ENCODE data around the gene CMTM5. TPM values are rescaled to one million over a fixed set of nuclear protein-coding genes. Genes with fewer than 3 reads are reported as not detected.
A peak's percentile ranks its signal among the peaks of the same experiment; 100 is the strongest.
"Not testable (repeated sequence)": the region's sequence is repeated elsewhere in the genome, so short reads cannot be mapped to it uniquely, and the experiment has no call there.

The CMTM5 gene
- total RNA-seq, 1 donor from 2014 or later = 2.0 TPM

- H3K36me3 Mint-ChIP-seq (ENCODE audit: low read depth) = no peaks in the 10 kb centered on the region
- H3K27me3 Mint-ChIP-seq (ENCODE audit: low read depth) = no peaks in the 10 kb centered on the region
- H3K4me1 Mint-ChIP-seq = peaks cover 4% of the 10 kb centered on the region
- TF ChIP-seq CTCF (conservative IDR thresholded peaks at IDR 0.05) = no peak
- DNase-seq (ENCODE audit: low read depth, low spot score) = no peak
- H3K27ac Mint-ChIP-seq (ENCODE audit: unreplicated experiment) = peak overlapping the region; percentile 62
- H3K4me3 Mint-ChIP-seq = no peak overlapping the region
- H3K9me3 Mint-ChIP-seq = no peaks in the 10 kb centered on the region
These were observed 41.2 kb downstream of the CMTM5 start for GRCh38 chr14:23418021-23418420.

DNA sequence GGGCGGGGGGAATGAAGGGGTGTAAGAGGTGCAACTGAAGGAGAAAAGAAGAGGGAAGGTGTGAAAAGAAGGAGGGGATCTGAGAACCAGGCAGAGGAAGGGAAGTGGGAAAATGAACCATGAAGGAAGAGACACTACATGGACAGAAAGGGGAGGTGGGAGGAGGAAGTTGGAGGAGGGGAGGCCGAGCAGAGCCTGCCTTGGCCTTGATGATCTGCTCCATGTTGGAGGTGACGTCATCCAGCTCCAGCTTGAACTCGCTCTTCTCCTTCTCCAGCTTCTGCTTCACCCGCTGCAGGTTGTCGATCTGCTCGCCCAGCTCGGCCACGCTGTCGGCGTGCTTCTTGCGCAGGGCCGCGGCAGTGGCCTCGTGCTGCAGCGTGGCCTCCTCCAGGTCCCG, 42.8 kb downstream of the CMTM5 start:
- not testable (repeated sequence) for H3K27ac Mint-ChIP-seq (ENCODE audit: unreplicated experiment); DNase-seq (ENCODE audit: low read depth, low spot score); H3K36me3 Mint-ChIP-seq (ENCODE audit: low read depth); H3K4me3 Mint-ChIP-seq; H3K4me1 Mint-ChIP-seq; H3K27me3 Mint-ChIP-seq (ENCODE audit: low read depth); H3K9me3 Mint-ChIP-seq

DNA sequence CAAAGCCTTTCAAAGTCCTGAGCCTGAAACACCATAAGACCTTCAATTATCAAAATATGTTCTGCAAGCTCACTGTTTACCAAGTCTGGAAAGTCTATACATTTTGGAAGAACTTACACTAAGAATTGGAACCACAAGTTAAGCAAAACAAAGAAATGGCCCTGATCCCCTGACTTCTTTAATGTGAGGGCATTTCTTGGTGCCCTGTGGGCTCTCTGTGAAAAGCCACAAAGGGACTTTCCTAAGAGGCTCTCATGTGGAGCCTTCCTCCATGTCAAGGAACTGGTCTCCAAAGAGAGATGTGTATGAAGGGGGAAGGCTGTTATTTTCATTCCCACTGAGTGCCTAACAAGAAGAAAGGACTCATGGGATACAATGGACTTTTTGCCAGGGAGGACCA, 44.7 kb downstream of the CMTM5 start:
- Mint-ChIP-seq H3K27me3 (ENCODE audit: low read depth) (peaks cover 2% of the 10 kb centered on the region), H3K4me1 (peaks cover 4% of the 10 kb centered on the region), H3K9me3 (no peaks in the 10 kb centered on the region), H3K4me3 (no peak overlapping the region), H3K27ac (ENCODE audit: unreplicated experiment) (no peak overlapping the region), H3K36me3 (ENCODE audit: low read depth) (no peaks in the 10 kb centered on the region)
- no peak for TF ChIP-seq CTCF (conservative IDR thresholded peaks at IDR 0.05)
- no peak for DNase-seq (ENCODE audit: low read depth, low spot score)

DNA sequence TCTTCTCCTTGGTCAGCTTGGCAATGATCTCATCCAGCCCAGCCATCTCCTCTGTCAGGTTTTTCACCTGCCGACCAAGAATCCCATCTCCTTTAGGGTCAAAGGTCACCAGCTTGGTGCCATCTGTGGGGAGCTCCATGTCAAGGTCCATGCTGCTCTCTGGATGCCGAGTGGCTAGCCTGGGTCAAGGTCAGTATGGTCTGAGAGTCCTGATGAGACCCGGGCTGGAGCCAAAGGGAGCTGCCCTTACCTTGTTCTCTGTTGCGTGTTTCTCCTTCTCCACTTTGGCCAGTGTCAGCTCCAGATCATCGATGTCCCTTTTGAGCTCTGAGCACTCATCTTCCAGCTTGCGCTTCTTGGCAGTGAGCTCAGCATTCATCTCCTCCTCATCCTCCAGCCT, 46.8 kb downstream of the CMTM5 start:
- peaks cover 2% of the 10 kb centered on the region for H3K27me3 Mint-ChIP-seq (ENCODE audit: low read depth)
- H3K4me1 Mint-ChIP-seq = peaks cover 4% of the 10 kb centered on the region
- TF ChIP-seq CTCF (conservative IDR thresholded peaks at IDR 0.05) = no peak
- no peaks in the 10 kb centered on the region for H3K36me3 Mint-ChIP-seq (ENCODE audit: low read depth)
- no peak for DNase-seq (ENCODE audit: low read depth, low spot score)
- no peak overlapping the region for H3K4me3 Mint-ChIP-seq
- no peaks in the 10 kb centered on the region for H3K9me3 Mint-ChIP-seq
- no peak overlapping the region for H3K27ac Mint-ChIP-seq (ENCODE audit: unreplicated experiment)

DNA sequence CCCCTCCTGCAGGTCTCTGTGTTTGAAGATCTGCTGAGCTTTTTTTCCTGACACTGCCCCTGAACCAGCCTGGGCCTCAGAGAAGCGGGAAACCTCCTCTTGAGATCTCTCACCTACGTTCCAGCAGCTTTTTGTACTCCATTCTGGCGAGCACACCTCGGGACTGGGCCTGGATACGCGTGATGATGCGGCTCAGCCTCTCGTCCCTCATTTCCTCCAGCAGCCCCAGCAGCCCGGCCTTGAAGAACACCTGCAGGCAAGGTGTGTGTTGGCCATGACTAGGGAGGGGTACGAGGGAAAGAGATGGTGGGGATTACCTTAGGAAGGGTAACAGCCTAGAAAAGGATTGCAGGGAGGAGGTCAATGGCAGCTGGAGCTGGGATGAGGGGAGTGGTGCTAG, 48.3 kb downstream of the CMTM5 start:
- no peak for DNase-seq (ENCODE audit: low read depth, low spot score)
- Mint-ChIP-seq H3K4me3 (no peak overlapping the region), H3K36me3 (ENCODE audit: low read depth) (no peaks in the 10 kb centered on the region), H3K9me3 (no peaks in the 10 kb centered on the region), H3K27ac (ENCODE audit: unreplicated experiment) (no peak overlapping the region), H3K4me1 (peaks cover 3% of the 10 kb centered on the region), H3K27me3 (ENCODE audit: low read depth) (peaks cover 2% of the 10 kb centered on the region)
- no peak for TF ChIP-seq CTCF (conservative IDR thresholded peaks at IDR 0.05)

GRCh38 chr14:23425798-23426197, 49.0 kb downstream of the CMTM5 start:
- H3K9me3 Mint-ChIP-seq; H3K4me1 Mint-ChIP-seq; H3K27ac Mint-ChIP-seq (ENCODE audit: unreplicated experiment); H3K4me3 Mint-ChIP-seq; H3K27me3 Mint-ChIP-seq (ENCODE audit: low read depth); H3K36me3 Mint-ChIP-seq (ENCODE audit: low read depth); DNase-seq (ENCODE audit: low read depth, low spot score): not testable (repeated sequence)

All from neural crest cell (in vitro differentiated cells).